Muscle of back (tissue), 13 donors: ENCODE measurements around the gene SENP1. TPM values are rescaled to one million over a fixed set of nuclear protein-coding genes. Genes with fewer than 3 reads are reported as not detected.
"Not testable (repeated sequence)": the region's sequence is repeated elsewhere in the genome, so short reads cannot be mapped to it uniquely, and the experiment has no call there.

Source experiments
- DNase-seq, 3 donors: peaks; one replicate each; pipeline versions ENCODE4 v3.0.0 to v3.0.0-alpha.2; 2013
- long read RNA-seq, 9 donors: transcript quantifications; one replicate each; lab custom pipeline, GENCODE V29; 2026
- polyA plus RNA-seq, 10 donors: library from polyadenylated mRNA; unstranded; fragments of 120-200 nt; gene quantifications; one replicate each; pipeline ENCODE4 v1.2.1, GENCODE V29; 2013; ENCODE audit not compliant: insufficient read length in 10 of 10

Gene SENP1
- 10 to 100 TPM; 12.2 to 20.5 (median 16.1) TPM for polyA plus RNA-seq
- long read RNA-seq, donor 1, partial matches to known transcripts = 227 of 233 reads
- long read RNA-seq, donor 1, other reads (novel, unspliced or antisense) = 6 of 233 reads
- long read RNA-seq, donor 2 = 0 reads
- long read RNA-seq, donor 3 = 0 reads
- long read RNA-seq, donor 4 = 0 reads
- long read RNA-seq, donor 5 = 0 reads
- long read RNA-seq, donor 6 = 0 reads
- long read RNA-seq, donor 7 = 0 reads
- long read RNA-seq, donor 8 = 0 reads
- long read RNA-seq, donor 9 = 0 reads

DNA sequence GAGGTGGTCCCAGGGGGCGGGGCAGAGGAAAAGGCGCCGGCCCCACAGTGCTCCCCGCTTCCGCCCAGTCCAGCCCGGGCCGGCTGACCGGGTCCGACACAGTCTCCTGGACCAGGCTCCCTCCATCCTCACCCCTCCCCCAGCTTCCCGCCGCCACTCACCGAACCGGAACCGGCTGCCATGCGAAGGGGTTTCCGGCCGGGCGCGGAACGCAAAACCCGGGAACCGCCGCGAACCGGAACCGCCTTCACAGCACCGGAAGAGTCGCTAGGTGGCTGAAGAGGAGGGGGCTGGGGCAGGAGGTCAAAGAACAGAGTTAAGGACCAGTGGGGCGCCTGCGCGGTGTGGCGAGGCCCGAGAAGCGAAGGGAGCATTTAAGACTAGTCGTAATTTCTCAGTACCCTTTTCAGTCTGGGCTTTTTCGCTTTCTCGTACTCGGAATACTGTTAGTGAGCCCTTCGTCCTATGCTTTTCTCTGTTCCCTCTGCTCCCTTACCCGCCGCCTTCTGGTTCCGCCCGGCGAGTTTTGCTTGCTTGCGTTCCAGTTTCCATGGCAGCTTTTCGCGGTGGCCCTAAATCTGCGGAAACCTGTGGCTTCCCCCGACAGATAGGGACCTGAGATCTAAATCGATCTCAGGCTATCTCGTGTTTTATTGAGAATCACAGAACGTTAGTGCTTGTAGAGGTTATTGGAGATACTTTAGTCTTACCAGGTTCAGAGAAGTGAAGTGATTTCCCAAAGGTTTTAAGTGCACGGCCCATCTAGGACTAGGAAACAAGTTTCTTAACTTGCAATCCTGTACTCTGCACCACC is at the start of gene SENP1:
TSS of gene SENP1 (minus strand) at position 213 of the 814 bp plus-strand sequence. CDS start 4,607 bp downstream, outside the sequence.
- DNase-seq = peak; percentile 87 to 97 (median 91)

DNA sequence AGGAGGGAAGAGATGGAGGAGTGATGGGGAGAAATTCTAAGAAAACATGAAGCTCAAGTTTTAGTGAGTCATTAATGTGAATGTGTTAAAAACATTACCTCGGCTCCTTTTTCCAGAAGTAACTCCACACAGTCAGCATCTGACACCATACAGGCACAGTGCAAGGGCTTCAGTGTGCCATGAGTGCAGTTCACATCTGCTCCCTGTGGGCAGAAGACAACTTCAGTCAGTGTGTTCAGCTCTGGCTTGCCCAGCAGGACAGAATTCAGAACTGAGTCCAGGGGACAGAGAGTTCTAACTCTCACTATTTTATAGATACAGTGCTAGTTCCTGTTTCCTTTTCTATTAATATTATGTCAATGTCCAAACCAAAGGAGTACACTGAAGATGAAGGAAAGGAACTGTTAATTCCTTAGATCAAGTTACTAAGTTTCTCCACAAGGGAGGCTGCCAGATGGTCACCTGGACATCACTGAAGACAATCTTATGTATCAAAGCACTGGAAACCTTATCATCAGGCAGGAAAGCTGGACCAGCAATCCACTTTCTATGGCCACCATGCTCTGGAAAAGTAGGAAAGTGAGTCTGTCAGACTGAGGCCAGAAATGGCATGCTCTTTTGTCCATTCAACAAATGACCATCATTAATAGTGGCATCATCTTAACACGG is 45.4 kb upstream of the SENP1 start:
- DNase-seq = no peak

DNA sequence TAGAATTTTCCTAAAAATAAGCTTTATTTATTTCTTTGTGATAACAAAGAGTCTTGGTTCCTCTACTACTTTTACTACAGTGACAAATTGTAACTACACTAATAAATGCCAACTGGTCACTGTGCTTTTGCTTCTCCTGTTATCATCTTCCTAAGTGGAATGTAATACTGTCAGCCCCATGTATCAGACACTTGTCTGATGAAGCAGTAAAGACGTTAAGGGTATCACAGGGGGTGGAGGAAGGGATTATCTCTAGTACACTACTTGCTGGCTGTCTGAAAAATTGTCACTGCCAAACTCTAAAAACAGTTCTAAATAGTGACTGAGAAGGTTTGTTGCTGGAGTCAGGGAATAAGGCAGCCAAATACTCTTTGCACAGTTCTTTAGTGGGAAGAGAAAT is 40.1 kb upstream of the SENP1 start:
- no peak for DNase-seq

DNA sequence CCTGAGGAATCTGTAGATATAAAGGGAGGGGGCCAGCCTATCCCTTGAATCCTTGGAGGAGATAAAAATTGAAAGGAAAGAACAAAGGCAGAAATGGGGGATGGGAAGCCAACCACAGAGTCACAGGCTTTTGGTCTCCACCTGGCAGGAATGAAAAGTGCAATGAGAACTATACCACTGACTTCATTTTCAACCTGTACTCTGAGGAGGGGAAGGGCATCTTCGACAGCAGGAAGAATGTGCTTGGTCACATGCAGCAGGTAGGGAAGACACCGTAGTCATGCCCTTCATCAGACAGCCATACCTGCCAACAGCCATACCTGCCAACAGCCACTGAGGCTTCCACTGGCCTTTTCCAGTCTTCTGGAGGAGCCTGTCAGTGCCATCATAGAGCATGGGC is 38.0 kb upstream of the SENP1 start:
- no peak for DNase-seq

DNA sequence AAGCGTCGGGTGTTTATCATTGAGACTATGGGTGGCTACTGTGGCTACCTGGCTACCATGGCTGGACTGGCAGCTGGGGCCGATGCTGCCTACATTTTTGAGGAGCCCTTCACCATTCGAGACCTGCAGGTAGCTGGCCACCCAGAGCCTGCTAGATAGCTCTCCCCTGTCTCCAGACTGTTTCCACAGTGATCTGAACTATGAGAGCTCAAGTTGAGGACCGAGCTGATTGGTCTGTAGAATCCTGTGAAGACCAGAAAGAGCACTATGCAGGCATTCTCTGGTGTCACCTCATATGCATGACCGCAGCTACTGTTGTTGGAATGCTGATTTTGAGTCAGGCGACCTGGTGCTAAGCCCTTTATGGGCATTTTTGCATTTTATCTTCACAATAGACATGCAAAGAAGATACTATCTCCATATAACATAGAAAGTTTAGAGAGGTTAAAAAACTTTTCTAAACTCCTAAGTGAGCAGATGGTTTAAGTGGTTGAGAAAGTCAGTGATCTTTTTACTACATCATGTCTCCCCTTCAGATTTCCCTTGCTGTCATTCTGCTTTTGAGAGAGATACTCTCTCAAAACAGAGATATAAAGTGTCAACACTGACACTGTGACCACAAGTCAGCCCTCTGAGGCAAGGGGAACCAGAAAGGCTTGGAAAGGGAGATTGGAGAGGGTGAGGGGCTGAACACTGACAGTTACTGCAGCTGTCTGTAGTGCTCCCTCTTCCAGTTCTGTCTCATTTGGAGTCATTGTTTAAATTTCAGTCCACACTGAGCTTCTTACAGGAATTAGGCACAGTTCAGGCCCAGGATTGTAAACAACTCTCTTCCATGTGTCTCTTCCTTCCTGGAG is 37.2 kb upstream of the SENP1 start:
- no peak for DNase-seq

DNA sequence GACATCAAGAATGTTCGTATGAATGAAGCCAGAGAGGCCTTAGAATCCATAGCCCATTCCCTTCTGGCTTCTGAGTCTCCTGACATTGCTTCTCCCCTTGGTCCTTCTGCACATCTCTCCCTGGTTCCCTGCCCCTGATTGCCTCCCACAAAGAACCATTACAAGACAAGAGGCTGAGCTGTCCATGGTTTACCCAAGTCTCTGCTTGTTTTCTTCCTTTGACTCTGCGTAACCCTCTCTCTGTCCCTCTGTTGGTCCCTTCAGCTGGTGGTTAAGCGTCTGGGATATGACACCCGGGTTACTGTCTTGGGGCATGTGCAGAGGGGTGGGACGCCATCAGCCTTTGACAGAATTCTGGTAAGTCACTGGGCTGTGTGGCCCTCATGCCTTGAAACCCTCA is 29.1 kb upstream of the SENP1 start:
- no peak for DNase-seq

DNA sequence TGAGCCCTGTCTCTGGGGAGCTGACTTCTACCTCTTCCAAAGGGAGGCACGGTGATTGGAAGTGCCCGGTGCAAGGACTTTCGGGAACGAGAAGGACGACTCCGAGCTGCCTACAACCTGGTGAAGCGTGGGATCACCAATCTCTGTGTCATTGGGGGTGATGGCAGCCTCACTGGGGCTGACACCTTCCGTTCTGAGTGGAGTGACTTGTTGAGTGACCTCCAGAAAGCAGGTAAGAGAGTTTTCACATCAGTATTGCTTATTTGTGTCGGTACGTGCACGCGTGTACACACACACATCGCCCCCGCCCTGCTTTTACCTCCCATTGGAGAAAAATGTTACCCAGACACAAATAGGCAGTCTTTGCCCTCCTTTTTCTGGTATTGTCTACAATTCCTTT is 26.9 kb upstream of the SENP1 start:
- no peak for DNase-seq

DNA sequence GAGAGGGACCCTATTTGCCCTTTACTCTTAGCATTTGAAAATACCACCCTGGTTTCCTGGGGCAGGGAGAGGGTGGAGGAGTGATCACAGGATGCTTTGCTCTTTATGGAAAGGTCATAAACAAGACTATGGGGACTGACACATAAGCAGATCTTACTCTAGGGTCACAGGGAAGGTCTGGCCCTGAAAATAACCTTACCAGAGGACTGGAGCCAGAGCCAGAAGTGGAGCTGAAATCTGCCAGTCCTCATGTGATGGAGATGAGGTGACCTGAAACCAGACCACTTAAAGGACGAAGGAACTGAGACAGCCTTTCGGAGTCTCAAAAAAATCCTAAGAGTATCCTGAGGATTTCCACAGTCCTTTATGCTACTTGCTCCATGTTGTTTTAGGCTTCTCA is 25.6 kb upstream of the SENP1 start:
- DNase-seq = no peak

DNA sequence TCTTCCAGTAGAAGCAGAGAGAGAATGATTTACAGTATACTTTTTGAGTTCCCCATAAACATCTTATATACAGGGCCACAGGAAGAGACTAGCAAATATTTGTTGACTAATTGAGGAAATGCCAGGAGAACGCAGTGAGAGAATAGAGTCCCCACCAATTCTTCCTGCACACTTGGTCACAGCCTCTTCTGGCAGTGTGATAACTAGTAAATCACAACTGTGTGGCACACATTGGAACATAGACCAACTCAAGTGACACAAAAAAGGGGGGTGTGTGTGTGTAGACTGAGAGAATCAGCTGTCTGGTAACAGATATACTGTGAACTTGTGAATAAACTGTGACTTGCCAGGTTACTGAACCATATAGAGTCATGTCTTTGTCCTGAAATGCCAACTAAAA is 23.5 kb upstream of the SENP1 start:
- no peak for DNase-seq

DNA sequence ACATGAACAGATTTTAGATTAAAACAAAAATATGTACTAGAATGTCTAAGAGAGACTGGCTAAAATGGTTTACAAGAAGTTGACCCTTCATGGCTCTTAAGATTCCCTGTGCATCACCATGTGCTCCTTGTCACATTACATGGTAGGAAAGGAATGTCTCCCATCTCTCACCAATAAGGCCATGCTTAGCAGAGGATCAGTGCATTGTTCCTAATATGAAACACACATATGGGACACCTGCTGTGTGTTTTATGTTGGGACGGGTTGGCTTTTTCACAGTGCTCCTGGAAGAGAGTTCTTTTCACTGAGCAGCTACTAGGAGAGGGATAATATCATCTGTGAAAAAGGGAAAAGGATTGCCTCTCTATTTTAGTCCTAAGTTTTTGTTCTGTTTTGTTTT is 22.9 kb upstream of the SENP1 start:
- no peak for DNase-seq

DNA sequence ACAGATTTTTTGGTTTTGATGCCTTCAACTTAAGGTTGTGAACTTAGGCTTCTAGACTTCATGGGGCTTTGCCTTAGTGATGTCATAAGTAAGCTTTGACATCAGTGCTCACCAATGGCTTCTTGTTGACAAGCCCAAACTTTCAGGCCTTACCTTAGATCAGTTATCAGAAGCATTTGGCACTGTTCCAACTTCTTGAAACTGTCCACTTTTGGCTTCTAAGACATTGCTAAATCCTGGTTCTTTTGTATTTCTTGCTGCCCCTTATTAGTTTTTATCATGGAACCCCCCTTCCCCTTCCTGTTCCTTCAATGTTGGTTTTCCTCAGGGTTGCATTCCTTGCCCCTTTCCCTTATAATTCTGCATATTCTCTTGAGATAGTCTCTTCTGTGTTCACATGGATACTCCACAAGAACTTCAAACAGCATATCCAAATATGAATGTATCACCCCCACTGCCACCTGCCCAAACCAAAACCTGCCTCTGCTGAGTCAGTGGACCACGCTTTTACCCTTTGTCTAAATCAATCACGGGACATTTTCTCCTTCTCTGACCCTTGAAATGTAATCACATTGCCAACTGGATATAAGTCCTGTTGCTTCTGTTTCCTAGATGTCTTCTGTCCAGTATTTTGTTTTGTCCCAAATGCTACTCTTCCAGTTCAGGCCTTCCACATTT is 21.2 kb upstream of the SENP1 start:
- no peak for DNase-seq

DNA sequence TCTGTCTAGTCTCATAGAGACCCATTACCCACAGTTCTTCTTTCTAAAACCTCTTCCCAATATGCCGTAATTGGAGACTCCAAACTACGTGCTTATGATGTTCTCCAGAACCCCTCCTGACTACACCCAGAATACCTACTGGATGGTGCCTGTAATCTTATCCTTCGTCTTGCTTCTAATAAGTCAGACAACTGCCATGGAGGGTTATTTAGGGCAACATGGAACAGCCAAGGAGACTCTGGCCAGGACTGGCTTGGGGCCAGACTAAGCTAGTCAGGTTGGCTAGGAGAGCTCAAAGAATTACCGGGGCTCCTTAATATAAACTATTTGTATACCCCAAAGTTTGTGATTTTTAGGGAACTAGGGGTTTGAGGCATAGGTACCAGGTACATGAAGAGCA is 20.1 kb upstream of the SENP1 start:
- peak; percentile 30 to 67 (median 42) for DNase-seq

DNA sequence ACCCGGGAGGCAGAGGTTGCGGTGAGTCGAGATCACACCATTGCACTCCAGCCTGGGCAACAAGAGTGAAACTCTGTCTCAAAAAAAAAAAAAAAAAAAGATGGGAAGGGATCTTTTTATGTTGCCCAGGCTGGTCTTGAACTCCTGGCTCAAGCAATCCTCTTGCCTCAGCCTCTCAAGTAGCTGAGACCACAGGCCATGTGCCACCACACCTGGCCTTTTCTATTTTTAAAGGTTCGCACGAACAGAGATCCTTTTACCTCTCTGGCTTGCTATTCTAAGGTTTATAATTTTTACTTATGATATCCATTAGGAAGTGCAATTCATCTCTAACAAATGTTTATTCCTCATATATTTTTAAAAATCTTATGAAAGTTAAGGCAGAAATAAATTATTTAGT is 19.7 kb upstream of the SENP1 start:
- DNase-seq = not testable (repeated sequence)

DNA sequence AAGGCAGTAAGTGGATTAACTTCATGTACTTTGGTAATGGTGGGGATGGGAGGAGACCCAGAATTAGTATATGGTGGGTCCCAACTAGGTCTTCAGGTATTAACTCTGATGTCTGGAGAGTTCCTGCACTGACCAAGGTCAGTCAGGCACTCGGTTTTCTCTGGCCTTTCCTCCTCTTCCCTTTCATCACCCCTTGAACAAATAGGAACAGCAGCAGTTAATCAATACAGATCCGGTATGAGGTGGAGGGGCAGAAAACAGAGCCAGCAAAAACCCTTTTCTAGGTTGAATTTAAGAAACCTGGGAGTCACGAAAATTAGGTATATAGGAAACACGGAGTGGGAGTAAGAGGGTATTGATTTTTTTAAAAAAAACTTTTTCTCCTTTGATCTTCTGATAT is 17.3 kb upstream of the SENP1 start:
- DNase-seq = no peak

DNA sequence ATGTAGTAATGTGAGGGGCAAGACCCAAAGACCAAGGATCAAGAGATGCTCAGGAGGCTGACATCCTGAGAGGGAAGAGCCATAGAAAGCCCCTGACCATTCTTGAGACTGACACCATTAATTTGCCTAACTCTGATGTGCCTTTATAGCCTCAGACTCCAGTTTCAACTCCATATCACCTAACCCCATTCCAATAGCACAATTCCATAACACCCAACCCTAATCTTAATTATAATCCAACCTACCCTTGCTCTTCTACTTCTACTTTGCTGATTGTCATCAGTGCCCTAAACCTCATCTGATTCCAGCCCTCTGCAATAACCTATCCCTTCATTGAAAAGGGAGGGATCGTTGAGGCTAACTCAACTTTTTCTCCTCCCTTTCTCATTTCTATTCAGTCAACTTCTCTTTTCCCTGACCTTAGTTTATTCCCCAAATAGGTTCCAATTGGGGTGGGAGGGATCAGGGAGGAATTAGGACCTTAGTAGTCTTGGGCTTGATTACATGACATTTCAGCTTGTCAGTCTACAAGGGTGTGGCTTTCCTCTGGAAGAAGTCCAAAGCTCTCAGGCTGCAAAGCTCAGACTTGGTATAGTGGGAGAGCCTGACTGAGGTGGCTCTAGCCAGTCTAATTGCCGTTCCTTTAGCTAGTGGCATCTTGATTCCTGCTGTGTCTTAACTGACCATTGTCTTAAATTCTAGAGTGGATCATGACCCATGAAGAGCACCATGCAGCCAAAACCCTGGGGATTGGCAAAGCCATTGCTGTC is 16.4 kb upstream of the SENP1 start:
- DNase-seq = no peak

DNA sequence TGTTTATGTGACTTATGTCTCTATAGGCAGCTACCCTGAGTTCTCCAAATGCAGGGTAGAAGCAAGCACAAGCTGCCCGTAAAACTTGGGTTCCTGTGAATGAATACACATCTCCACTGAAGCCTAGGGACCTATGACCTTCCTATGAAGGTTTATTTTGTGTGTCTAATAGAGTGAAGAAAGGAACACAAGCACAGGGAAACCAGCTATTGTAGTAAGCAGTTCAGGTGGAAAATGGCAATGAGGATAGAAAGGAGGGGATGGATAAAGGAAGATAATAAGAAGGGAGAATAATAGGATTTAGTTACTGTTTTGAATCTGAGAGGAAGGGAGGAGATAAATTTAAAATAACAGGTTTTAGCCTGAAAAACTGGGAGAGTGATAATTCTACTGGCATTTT is 15.6 kb upstream of the SENP1 start:
- no peak for DNase-seq

DNA sequence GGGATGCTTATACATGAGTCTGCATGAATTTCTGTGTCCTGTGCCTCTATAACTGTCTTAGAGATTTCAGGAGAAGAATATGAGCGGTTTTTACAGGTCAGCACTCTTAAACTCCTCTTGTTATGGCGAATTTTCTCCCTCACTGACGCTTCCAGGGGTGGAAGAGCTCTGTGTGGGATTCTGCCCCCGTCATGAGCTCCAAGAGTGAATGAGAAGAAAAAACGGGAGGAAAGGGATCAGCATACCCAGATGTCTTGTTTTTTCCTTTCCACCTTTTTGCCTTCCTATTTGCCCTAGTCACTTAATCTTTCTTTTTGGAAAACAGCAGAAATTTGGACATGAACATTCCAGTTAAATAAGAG is 13.9 kb upstream of the SENP1 start:
- DNase-seq = peak in 1 of 3 donors; percentile 20

DNA sequence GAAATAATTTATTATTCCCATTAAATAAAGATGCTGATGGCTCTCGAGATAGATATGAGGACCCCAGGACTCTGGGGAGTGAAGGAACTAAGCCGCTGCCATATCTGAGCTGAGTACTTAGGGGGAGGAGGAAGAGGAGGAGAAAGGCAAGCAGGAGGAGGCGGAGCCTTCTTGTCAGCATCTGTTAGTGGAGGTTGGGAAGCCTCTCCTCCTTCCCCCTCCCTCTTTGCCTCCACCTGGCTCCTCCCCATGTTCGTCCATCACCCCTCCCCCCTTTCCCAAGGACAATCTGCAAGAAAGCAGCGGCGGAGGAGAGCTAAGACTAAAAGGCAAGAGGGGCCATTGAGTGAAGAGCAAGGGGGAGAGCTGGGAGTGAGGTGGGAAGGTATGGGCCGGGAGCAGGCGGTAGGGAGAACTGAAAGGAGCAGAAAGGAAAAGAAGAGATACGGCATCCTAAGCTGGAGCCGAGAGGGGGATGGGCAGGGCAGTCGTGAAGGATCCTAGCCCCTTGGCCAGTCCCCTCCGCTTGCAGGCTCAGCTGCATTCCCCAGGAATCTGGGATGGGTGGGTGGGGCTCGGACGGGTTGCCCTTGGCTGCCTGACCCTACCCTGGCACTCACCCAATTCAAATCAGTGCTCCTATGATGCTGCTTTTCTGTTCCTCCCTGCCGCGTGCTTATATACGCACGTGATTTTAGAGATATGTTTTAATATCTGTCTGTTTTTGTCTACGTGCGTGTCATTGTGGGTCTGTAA is 13.4 kb upstream of the SENP1 start, which contains the start of gene PFKM:
TSS of gene PFKM (plus strand) at position 287 of the 756 bp plus-strand sequence. CDS start 3,411 bp downstream, outside the sequence.
- DNase-seq = peak; percentile 90 to 95 (median 90)

DNA sequence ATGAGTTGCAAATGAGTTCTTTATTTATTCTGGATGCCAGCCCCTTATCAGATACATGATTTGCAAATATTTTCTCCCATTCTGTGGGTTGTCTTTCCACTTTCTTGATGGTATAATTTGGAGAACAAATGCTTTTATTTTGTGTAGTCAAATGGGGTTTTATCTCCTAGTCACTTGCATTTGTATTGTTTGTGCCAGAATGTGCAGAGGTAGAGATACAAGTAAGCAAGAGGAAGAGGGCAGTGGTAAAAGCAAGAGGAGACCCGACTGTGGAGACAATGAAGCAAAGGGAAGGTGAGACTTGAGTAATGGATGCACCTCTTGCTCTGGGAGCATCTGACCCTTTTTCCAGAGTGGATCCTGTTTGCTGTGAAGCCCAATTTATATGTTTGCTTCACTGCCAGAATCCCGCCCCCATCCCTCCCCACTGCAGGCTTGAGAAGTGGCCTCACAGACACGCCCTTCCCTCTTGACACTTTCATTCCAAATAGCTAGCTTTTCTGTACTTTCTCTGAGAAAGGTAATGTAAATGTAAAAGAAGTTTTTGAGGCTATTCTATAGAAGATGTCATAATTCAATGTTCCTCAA is 12.5 kb upstream of the SENP1 start:
- peak in 1 of 3 donors; percentile 29 for DNase-seq
